ENCODE data around the gene UBR2.

UBR2 gene

DNA sequence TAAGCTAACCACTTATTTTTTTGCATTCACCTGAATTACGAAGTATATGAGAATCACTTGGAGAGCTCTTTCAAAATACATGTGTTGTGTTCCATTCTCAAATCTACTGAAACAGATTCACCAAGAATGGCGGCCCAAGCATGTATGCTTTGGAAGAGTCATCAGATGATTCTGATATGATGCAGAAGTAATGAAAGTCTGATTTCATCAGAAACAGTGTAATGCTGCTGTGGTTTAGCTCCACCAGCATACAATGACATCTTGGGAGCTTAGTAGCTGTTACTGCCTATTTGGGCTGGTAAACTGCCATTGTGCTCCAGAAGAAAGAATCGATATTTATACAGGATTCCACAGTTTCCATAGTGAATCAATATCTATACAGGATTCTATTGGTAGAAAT, 52.9 kb downstream of the UBR2 start:
- H3K36me3 ChIP-seq: peaks cover 21% of the 10 kb centered on the region
- no peaks in the 10 kb centered on the region for H3K9me3 ChIP-seq (ENCODE audit: severe bottlenecking)
- H3K4me3 ChIP-seq (ENCODE audit: low read depth, low read length): no peak overlapping the region
- no peak for DNase-seq
- TF ChIP-seq, protein P1, sequence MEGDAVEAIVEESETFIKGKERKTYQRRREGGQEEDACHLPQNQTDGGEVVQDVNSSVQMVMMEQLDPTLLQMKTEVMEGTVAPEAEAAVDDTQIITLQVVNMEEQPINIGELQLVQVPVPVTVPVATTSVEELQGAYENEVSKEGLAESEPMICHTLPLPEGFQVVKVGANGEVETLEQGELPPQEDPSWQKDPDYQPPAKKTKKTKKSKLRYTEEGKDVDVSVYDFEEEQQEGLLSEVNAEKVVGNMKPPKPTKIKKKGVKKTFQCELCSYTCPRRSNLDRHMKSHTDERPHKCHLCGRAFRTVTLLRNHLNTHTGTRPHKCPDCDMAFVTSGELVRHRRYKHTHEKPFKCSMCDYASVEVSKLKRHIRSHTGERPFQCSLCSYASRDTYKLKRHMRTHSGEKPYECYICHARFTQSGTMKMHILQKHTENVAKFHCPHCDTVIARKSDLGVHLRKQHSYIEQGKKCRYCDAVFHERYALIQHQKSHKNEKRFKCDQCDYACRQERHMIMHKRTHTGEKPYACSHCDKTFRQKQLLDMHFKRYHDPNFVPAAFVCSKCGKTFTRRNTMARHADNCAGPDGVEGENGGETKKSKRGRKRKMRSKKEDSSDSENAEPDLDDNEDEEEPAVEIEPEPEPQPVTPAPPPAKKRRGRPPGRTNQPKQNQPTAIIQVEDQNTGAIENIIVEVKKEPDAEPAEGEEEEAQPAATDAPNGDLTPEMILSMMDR (IDR thresholded peaks at IDR 0.05; ENCODE audit: low read depth, low read length): no peak
- H3K27ac ChIP-seq: no peak overlapping the region
- no peaks in the 10 kb centered on the region for H3K27me3 ChIP-seq (ENCODE audit: insufficient read depth, low read depth, severe bottlenecking)

DNA sequence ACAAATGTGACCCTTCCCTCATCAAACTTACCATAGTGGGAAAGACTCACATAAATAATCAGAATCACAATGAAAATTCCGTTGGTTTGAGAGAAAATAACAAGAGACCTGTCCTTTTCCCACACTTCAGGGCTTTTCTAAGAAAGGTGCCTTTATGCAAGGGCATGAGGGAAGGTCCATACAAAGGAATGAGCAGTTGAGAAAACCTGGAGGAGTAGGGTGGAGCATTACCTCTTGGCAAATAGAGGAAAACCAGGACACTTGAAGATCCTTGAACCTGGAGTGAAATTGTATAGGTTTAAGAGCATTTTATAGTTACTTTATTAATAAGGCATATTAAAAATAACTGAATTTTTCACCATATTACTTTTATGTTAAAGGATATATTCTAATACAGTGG, 54.3 kb downstream of the UBR2 start:
- no peaks in the 10 kb centered on the region for H3K27me3 ChIP-seq (ENCODE audit: insufficient read depth, low read depth, severe bottlenecking)
- no peak for DNase-seq
- no peak overlapping the region for H3K27ac ChIP-seq
- no peak overlapping the region for H3K4me3 ChIP-seq (ENCODE audit: low read depth, low read length)
- peaks cover 19% of the 10 kb centered on the region for H3K36me3 ChIP-seq
- H3K9me3 ChIP-seq (ENCODE audit: severe bottlenecking): no peaks in the 10 kb centered on the region
- TF ChIP-seq, protein P1 (IDR thresholded peaks at IDR 0.05; ENCODE audit: low read depth, low read length): no peak

DNA sequence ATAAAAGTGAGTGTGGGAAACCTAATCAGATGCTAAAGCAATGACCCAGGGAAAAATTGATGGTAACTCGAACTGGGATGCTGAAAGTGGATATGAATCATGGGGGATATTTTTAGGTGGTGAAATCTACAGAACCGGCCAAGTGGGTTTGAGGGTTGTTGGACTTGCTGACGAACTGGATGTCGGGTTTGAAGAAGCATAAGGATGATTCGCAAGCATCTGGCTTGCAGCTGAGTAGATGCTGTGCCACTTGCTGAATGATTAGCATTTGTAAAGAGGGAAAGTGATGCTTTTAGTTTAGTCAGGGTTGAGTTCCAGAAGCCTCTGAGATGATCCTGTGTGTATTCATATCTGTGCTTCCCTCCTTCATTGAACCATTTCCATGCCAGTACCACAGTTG, 54.9 kb downstream of the UBR2 start:
- TF ChIP-seq, protein P1 (IDR thresholded peaks at IDR 0.05; ENCODE audit: low read depth, low read length): no peak
- Histone ChIP-seq H3K9me3 (ENCODE audit: severe bottlenecking) (no peaks in the 10 kb centered on the region), H3K27me3 (ENCODE audit: insufficient read depth, low read depth, severe bottlenecking) (no peaks in the 10 kb centered on the region), H3K27ac (no peak overlapping the region), H3K36me3 (peaks cover 18% of the 10 kb centered on the region), H3K4me3 (ENCODE audit: low read depth, low read length) (no peak overlapping the region)
- no peak for DNase-seq

DNA sequence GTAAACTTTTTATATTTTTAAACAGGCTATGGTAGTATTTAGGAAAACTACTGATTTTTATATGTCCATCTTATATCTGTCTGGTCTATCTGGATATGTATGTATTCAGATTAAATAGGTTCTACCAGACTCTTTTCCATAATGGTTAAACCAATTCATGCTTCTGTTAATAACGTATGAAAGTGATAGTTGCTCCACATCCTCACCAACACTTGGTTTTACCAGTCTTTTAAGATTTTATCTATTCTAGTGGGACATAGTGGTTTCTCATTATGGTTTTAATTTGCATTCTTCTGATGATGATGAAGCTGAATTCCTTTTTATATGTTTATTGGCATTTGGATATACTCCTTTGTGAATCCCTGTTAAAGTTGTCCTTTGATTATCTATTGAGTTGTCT, 56.1 kb downstream of the UBR2 start:
- Histone ChIP-seq H3K27me3 (ENCODE audit: insufficient read depth, low read depth, severe bottlenecking) (no peaks in the 10 kb centered on the region), H3K4me3 (ENCODE audit: low read depth, low read length) (no peak overlapping the region), H3K27ac (no peak overlapping the region), H3K36me3 (peaks cover 24% of the 10 kb centered on the region), H3K9me3 (ENCODE audit: severe bottlenecking) (no peaks in the 10 kb centered on the region)
- no peak for DNase-seq
- TF ChIP-seq, protein P1 (IDR thresholded peaks at IDR 0.05; ENCODE audit: low read depth, low read length): no peak

DNA sequence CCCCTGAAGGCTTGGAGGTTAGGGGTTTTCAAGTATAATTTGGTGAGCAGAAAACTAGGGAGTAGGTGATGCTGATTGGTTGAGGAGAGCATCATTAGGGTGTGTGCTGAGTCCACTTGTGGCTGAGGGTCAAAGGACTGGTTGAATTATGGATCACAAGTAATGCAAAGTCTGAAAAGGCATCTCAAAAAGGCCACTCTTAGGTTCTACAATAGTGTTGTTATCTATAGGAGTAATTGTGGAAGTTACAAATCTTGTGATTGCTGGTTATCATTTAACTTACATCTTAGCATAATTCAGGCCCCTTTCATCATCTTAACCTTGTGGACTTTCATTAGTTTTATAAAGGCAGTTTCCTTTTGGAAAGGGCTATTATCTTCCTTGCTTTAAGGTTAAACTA, 60.8 kb downstream of the UBR2 start:
- DNase-seq: no peak
- Histone ChIP-seq H3K27me3 (ENCODE audit: insufficient read depth, low read depth, severe bottlenecking) (no peaks in the 10 kb centered on the region), H3K4me3 (ENCODE audit: low read depth, low read length) (no peak overlapping the region), H3K36me3 (peaks cover 21% of the 10 kb centered on the region), H3K27ac (no peak overlapping the region), H3K9me3 (ENCODE audit: severe bottlenecking) (no peaks in the 10 kb centered on the region)
- TF ChIP-seq, protein P1 (IDR thresholded peaks at IDR 0.05; ENCODE audit: low read depth, low read length): no peak

DNA sequence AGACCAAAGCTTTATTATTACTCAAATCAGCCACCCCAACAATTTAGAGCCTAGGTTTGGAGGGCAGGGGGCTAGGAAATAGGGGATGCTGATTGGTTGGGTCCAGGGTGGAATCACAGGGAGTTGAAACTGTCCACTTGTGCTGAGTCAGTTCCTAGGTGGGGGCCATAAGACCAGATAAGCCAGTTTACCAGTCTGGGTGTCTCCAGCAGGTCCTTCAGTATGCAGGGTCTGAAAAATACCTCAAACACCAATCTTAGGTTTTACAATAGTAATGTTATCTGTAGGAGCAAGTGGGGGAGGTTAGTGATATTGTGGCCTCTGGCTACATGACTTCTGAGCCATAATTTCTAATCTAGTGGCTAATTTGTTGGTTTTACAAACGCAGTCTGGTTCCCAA, 63.2 kb downstream of the UBR2 start:
- Histone ChIP-seq H3K27me3 (ENCODE audit: insufficient read depth, low read depth, severe bottlenecking) (no peaks in the 10 kb centered on the region), H3K27ac (no peak overlapping the region), H3K36me3 (peaks cover 32% of the 10 kb centered on the region), H3K4me3 (ENCODE audit: low read depth, low read length) (no peak overlapping the region), H3K9me3 (ENCODE audit: severe bottlenecking) (no peaks in the 10 kb centered on the region)
- TF ChIP-seq, protein P1 (IDR thresholded peaks at IDR 0.05; ENCODE audit: low read depth, low read length): no peak
- DNase-seq: no peak

Data from WERI-Rb-1 (cell line).